GM21723 (cell line): ENCODE data around the gene ASB15.
"Not testable (repeated sequence)": the region's sequence is repeated elsewhere in the genome, so short reads cannot be mapped to it uniquely, and the experiment has no call there.

Source experiments
- ATAC-seq: cut with Tn5 transposase; IDR thresholded peaks from one replicate; pipeline ENCODE4 v1.9.1; 2021; ENCODE audit warnings: mild to moderate bottlenecking, moderate library complexity; ENCODE audit not compliant: unreplicated experiment

Gene ASB15

DNA sequence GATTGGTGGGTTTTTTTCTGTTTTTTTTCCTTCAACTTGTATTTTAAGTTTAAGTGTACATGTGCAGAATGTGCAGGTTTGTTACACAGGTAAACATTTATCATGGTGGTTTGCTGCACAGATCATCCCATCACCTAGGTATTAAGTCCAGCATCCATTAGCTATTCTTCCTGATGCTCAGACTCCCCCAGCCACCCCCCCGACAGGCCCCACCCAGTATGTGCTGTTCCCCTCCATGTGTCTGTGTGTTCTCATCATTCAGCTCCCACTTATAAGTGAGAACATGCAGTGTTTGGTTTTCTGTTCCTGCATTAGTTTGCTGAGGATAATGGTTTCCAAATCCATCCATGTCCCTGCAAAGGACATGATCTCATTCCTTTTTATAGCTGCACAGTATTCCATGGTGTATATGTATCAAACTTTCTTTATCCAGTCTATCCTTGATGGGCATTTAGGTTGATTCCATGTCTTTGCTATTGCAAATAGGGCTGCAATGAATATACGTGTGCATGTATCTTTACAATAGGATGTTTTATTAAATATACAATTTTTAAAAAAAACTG is 32.5 kb downstream of the ASB15 start:
- not testable (repeated sequence) for ATAC-seq

DNA sequence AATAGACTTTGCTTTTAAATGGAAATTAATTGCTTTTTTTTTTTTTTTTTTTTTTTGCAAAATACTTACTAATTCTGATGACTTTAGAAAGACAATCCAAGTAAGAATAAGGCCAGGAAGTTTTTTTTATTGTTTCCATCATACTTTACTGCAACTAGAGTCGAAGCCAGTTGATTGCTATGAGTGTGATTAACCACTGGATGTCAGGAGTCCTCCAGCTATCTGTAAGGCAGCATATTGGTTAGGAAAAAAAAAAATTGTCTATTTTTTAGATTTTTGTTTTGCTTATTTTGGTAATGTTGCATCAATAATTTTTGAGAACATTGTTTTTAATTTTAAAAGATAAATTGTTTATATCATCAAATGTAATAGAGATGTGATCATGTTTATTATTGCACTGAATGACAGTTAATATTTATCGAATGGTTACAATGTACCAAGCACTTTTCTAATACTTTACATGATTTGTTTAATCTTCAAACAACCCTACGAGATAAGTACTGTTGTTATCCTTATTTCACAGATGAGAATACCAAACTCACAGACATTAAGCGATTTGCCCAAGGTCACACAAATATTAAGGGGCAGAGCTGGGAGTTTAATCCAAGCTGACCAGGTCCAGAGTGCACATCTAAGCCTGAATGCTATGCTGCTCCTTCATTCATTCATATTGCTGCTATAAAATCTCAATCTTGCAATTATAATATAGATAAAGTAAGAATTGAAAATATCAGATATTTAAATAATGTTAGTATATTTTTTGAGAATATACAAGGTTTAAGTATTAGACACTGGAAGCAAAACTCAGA is 34.1 kb downstream of the ASB15 start:
- ATAC-seq = peak; percentile 76

DNA sequence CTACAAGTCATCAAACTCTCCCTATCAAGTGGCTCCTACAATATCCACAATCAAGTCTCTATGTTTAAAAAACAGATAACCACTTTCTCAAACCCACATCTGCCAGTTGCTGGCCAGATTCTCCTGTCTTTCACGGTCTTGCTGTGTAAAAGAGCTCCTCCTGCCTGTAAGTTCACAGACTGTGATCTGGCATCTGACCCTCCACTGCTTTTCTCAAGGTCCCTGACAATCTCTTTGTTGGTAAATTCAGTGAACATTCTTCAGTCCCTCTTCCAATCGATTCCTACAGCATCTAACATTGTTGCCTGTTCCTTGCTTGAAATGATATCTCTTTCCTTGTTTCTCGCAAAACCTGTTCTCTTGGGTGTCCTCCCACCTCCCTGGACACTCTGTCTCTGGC is 35.6 kb downstream of the ASB15 start:
- no peak for ATAC-seq

DNA sequence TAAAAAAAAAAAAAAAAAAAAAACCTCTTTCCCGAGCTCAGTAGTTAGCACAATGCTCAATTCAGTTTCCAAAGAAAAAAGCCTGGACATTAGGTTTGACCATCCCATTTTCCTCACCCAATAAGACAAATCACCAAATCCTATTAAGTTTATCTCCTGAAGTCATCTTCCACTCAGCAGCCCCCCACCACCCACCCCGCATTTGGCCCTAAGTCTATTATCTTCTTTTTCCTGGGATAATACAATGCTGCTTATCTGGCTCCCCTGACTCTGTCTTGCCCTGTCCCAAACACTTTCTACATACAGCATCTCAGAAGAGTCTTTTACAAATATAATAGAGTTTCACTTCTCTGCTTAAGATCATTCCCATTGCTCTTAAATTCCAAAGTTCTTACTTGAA is 36.3 kb downstream of the ASB15 start:
- no peak for ATAC-seq

DNA sequence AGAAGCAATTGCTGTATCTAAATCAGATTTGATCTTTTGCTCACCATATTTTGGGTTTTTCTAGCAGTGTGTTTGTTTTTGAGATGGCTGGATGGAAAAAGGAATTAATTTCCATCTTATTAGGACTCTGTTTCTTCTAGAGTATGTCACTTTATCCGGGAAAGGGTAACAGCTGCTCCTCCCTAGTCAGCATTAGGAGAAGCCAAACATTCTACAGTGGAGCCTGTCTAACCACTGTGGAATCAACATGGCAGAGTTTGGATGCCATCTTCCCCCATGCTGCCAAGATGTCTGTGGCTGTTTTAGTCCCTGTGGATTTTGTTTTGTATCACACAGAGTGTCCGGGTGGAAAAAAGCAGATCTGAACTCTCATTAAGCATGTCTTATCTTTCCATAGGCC is 38.0 kb downstream of the ASB15 start:
- no peak for ATAC-seq

DNA sequence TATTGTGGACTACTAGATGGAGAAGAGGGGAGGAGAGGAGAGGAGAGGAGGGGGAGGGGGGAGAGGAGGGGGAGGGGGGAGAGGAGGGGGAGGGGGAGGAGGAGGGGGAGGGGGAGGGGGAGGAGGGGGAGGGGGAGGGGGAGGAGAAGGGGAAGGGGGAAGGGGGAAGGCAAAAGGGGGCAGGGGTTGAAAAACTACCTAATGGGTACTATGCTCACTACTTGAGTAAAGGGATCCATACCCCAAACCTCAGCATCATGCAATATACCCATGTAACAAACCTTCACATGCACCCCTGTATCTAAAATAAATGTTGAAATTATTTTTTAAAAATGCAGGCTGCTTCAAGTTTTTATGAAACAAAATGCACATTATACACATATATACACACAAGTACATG is 39.0 kb downstream of the ASB15 start:
- no peak for ATAC-seq

DNA sequence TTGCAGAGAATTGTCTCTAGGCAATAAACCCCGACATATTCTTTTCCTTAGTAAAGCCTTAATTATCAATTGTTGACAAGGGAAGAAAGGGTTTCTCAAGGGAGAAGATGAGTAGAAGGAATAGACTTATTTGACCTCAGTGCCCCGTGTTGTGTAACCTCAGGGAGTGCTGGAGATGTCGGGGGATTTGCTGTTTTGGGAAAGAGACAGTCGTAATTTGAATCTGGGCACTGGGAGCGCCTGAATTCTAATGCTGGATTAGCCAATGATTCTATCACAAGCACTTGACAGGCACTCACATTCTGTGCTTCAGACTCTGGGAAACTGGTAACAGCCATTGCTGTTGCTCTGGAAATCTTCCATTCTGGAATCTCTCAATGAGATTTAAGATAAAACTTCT is 40.3 kb downstream of the ASB15 start:
- ATAC-seq = no peak

DNA sequence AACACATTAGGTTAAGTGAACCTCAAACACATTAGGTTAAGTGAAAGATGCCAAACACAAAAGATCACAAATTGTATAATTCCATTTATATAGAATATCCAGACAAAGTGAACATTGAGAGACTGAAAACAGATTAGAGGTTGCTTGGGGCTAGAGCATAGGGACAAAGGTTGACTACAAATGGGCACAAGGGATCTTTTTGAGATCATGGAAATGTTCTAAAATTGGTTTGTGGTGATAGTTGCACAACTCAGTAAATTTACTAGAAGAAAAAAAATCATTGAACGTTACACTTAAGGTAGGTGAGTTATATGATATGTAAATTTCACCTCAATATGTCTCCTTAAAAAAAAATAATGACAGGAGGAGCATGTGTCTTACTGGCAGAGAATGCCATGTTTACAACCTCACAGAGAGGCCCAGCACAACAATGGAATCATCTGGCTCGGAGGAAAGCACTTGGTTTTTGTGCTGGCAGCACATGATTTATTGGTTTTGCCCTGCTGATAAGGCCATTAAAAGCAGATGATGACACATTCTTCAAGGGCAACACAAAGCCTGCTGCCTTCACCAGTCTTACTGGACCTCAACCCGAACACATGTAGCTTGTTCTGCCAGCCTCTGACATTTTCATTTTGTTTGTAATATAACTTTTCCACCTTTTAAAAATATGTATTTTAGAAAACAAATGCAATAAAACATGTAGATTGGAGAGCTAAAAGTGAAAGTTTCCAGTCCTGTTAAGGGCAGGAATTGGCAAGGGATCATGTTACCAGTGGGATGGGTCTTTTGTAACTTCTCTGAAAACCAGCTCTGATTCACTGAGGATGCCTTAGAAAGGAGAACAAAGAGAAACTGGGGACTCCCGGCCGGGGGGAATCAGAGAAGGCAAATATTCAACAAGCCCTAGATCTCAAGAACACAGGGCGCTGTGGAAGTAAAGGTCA is 42.1 kb downstream of the ASB15 start:
- ATAC-seq = no peak

DNA sequence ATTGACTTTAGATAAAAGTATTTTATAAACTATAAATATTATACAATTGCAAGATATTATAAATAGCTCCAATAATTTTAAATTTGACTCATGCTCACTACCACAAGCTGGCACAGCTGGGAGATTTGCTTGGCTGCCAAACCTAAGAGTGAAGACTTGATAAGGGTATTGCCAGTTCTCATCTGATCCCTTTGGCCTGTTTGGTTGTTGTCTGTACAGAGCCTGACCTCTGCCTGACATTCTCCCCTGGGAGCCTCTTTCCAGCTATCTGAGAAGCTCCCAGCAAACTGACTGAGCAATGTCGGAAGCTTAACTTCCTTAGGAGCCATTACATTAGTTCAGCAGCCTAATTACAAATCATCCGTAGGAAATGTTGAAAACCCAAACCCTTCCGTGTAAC is 43.9 kb downstream of the ASB15 start:
- no peak for ATAC-seq

DNA sequence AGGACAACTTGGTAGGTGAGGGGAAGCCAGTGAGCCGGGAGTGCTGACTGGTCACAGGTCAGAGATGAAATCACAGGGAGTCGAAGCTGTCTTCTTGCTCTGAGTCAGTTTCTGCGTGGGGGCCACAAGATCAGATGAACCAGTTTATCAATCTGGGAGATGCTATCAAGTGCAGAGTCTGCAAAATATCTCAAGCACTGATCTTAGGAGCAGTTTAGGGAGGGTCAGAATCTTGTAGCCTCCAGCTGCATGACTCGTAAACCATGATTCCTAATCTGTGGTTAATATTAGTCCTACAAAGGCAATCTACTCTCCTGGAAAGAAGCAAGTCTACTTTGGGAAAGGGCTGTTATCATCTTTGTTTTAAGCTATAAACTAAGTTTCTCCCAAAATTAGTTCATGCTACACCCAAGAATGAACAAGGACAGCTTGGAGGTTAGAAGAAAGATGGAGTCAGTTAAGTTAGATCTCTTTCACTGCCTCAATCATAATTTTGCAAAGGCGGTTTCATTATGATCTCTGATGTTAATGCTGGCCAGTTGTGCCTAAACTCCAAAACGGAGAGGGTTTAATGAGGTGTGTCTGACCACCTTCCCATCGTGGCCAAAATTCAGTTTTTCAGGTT is 45.6 kb downstream of the ASB15 start:
- no peak for ATAC-seq

DNA sequence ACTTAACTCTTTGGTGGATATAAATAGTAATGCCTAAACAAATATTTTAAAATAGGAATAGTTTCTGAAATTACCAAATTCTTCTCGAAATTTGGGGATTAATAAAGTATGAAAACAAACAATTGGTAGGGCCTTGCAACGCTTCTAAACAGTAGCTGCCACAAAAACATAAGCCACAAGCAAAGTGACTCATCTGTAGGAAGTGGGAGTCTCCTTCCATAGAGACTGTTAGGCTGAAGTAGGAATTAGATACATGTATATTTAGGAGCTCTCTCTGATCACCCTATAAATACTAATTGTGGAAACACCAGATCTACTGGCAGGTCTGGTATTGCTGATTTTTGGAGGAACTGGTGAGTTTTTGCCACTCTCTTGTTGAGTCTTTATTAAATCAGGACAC is 48.3 kb downstream of the ASB15 start:
- no peak for ATAC-seq

DNA sequence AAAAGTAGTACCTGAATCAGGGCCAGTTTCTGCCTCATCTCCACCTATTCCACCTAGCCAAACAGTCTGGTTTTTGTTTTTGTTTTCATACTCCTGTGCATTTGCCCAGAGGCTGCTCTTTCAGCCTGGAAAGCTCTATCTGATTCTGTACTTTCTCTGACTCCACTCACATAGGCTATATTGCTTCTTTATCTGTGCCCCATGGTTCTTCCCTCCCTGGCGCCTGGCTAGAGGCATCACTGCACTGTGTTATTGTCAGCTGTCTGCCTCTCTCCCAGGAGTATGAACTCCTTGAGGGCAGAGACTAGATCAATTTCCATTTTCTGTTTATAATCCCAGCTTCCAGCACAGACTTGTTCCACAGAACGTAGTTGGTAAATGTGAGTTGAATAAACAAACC is 49.0 kb downstream of the ASB15 start:
- no peak for ATAC-seq

DNA sequence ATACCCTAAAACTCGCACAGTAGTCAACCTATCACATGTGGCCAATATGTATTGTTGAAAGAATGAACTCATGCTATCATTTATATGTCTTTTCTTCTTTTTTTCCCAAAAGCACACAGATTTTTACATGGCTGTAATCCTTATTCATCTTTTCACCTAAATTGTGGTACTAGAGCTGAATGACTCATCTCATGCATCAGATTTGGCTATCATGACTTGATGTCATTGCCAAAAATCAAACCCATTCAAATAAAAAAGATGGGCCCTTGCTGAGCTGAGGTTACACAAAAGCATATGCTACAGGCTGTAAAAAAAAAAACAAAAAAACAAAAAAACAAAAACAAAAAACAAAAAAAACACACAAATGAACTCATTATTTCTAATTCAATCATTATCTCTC is 50.8 kb downstream of the ASB15 start:
- no peak for ATAC-seq

DNA sequence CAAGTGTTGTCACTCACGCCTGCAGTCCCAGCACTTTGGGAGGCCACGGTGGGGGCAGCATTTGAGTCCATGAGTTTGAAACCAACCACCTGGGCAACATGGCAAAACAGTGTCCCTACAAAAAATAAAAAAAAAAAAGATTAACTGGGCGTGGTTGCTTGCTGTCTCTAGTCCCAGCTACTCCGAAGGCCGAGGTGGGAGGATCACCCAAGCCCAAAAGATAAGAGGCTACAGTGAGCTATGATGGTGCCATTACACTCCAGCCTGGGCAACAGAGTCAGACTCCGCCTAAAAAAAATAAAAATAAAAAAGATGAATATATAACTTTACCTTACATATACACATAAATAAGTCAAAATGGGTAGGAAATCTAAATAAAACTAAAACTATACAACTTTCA is 51.5 kb downstream of the ASB15 start:
- no peak for ATAC-seq

DNA sequence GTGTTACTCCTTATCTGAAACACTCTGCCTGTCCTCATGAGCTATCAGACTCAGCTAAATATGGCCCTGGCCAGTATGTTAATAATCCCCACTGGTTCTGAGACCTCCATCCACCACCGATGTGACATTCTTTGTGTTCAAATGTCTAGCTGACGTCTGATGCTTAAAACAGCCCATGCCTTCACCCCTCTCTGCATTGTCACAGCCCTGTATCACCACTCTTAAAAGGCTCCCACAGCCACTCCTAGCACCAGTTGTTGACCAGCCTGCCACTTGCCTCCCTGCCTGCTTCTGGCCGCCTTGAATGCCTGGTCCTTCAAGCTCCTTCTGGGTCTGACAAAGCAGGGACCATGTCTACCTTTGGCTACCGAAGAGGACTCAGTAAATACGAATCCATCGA is 54.0 kb downstream of the ASB15 start, which contains the start of gene LMOD2:
Gene LMOD2 (plus strand): TSS at position 253 of the 400 bp plus-strand sequence. CDS start 98 bp downstream, at position 351.
- no peak for ATAC-seq

DNA sequence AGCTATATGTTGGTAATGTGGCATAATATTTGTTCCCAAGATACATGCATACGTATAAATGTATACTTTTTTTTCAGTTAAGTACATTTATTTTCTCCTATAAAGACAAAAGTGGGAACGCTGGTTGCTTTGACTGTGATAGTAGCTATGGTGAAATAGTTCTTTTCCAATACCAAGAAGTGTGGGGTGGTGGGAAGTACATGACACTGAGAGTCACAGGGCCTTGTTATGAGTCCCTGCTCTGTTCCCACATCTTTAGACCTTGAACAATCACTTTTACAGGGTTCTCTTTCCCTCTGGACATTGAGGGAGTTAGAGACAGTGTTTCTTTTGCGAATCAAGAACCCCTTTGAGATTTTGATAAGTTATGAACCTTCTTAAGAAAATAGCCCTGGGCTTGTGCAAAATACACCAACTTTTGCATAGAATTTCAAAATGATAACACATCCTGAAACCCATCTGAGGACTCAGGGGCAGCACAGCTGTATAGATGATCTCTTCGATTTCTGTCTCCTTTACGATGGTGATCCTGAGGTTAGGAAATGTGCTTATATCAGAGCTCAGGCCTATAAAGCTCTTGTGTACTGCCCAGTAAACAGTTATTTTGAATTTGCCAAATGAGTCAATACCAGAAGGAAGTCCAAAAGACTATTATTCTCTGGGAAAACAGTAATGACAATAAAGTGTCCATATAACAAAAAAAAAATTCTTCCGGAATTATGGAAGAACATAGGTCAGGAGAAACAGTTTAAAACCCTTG is 55.1 kb downstream of the ASB15 start:
- no peak for ATAC-seq

DNA sequence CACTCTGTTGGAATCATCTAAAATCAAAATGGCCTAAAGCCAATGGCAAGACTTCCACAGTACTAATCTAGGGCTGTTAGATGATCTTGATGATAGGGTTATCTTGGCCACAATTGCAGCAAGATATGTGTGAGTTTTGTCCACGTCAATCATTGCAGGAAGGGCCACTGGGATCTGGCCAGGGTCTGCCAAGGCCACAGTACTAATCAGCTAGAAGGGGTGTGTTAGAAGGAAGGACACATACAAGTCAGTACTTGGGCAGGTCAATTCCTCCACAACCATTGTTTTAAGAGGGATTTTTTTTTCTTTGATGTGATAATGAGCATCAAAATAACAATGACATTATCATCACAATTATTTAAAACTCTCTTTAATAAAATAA is 55.7 kb downstream of the ASB15 start:
- no peak for ATAC-seq

DNA sequence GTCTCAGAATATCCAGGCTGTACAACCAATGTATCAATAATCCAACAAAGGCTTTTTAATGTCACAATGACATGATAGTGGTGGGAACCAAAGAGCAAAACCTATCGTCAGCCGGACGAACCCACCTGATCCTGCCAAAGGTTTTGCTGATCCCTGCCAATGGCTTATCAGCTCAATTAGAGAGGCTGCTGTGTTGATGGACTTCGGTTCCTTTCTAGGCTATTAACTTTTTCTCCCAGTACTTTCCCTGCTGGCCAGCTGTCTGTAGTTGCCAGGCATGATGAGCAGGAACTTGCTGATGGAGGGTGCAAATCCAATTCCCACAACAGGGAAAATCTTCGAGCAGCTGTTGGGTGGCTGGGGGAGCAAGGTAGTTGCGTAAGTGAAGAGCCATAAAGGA is 56.4 kb downstream of the ASB15 start:
- no peak for ATAC-seq

DNA sequence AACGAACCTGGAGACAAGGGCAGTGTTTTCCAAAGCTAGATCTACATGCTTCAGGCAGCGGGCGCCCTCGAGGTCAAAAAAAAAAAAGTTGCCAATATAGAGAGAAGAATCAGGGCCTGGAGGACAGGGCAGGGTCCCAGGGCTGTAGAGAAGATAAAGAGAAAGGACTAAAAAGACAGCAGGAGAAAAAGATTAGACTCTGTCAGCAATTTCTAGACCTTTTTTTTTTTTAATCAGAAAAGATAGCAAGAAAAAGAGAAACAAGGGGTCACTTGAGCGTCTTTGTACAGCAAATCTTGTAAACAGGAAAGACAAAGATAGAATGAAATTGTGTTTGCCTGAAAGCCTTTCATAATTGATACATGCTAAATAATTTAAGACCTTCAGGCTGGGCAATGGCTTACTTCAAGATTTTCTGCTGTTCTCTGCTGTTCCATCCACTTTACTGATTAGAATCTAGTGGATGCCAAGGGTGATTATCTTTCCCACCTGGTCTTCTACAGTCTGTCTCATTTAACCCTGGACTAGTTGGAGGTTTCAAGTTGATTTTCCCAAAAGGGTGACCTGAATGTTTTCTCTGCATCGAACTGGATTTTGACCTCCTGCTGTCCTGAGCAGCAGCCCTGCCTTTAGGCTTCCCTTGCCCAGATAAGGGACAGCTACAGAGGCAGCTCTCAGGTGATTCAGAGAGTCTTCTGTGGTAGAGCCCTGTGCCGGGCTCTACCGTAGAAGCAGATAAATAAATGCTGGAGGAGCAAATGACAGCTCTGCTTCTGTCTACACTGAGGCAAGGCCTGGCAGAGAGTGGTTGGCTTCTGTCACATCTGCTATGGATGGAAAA is 59.1 kb downstream of the ASB15 start:
- no peak for ATAC-seq

DNA sequence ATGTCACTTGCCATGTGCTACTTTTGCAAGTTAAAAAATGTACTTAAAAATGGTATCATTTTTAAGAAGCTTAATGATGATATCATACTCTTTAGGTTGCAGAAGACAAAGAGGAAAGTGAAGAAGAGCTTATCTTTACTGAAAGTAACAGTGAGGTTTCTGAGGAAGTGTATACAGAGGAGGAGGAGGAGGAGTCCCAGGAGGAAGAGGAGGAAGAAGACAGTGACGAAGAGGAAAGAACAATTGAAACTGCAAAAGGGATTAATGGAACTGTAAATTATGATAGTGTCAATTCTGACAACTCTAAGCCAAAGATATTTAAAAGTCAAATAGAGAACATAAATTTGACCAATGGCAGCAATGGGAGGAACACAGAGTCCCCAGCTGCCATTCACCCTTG is 60.1 kb downstream of the ASB15 start:
- ATAC-seq = no peak
